ENCODE data around the gene DUSP19. TPM values are rescaled to one million over a fixed set of nuclear protein-coding genes. Genes with fewer than 3 reads are reported as not detected.
A peak's percentile ranks its signal among the peaks of the same experiment; 100 is the strongest.

DUSP19 gene
- total and polyA plus RNA-seq, 2 of the 13 experiments (the other 11 are each of a cell fraction or from before 2014, with no cell fraction given): 1.3 to 1.9 TPM

DNA sequence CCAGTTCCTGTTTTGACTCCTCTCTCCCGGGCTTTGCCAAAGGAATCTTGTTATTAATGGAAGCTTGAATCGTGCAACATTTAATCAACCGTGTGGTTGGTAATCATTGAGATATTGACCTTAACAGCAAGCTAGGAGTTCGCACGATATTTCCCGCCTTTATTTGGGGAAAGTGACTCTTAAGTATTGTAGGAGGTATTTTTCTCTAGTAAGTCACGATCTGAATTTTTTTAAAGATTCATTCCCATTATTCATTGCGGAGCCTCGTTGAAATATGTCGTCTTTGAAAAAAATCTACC lies 46.4 kb downstream of the DUSP19 start (continued):
- TF ChIP-seq, protein P1, sequence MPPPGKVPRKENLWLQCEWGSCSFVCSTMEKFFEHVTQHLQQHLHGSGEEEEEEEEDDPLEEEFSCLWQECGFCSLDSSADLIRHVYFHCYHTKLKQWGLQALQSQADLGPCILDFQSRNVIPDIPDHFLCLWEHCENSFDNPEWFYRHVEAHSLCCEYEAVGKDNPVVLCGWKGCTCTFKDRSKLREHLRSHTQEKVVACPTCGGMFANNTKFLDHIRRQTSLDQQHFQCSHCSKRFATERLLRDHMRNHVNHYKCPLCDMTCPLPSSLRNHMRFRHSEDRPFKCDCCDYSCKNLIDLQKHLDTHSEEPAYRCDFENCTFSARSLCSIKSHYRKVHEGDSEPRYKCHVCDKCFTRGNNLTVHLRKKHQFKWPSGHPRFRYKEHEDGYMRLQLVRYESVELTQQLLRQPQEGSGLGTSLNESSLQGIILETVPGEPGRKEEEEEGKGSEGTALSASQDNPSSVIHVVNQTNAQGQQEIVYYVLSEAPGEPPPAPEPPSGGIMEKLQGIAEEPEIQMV (CRISPR knock-in tag; IDR thresholded peaks at IDR 0.05; ENCODE audit: low read depth): no peak
- TF ChIP-seq HMG20A (CRISPR knock-in tag; IDR thresholded peaks at IDR 0.05; ENCODE audit: borderline replicate concordance) (0 out of 2 replicates have a peak, but pooled peaks have one; percentile 8), ZNF44 (CRISPR knock-in tag; IDR thresholded peaks at IDR 0.05) (no peak), ZNF713 (CRISPR knock-in tag; IDR thresholded peaks at IDR 0.05) (no peak), ZNF557 (CRISPR knock-in tag; IDR thresholded peaks at IDR 0.05) (0 out of 2 replicates have a peak, but pooled peaks have one; percentile 29), ZNF230 (CRISPR knock-in tag; IDR thresholded peaks at IDR 0.05) (no peak), HOXD1 (CRISPR knock-in tag; IDR thresholded peaks at IDR 0.05) (no peak), SP140L (CRISPR knock-in tag; IDR thresholded peaks at IDR 0.05; ENCODE audit: borderline replicate concordance) (no peak), HMGA1 (CRISPR knock-in tag; conservative IDR thresholded peaks at IDR 0.05) (no peak), ZNF816 (CRISPR knock-in tag; IDR thresholded peaks at IDR 0.05; ENCODE audit: borderline replicate concordance) (no peak), ZNF326 (CRISPR knock-in tag; IDR thresholded peaks at IDR 0.05; ENCODE audit: borderline replicate concordance) (no peak), MAFK (conservative IDR thresholded peaks at IDR 0.05 in 1 of 2, IDR thresholded peaks at IDR 0.05 in 1 of 2; ENCODE audit: low read length in 2 of 2) (no peak), HCFC1 (IDR thresholded peaks at IDR 0.05; ENCODE audit: low read depth, low read length) (no peak), NR3C1 (CRISPR knock-in tag; IDR thresholded peaks at IDR 0.05) (no peak), ZNF143 (CRISPR knock-in tag; IDR thresholded peaks at IDR 0.05) (no peak), ZSCAN21 (CRISPR knock-in tag; IDR thresholded peaks at IDR 0.05; ENCODE audit: borderline replicate concordance) (no peak), ZNF569 (CRISPR knock-in tag; IDR thresholded peaks at IDR 0.05; ENCODE audit: borderline replicate concordance) (no peak)
- TF ChIP-seq, protein P2, sequence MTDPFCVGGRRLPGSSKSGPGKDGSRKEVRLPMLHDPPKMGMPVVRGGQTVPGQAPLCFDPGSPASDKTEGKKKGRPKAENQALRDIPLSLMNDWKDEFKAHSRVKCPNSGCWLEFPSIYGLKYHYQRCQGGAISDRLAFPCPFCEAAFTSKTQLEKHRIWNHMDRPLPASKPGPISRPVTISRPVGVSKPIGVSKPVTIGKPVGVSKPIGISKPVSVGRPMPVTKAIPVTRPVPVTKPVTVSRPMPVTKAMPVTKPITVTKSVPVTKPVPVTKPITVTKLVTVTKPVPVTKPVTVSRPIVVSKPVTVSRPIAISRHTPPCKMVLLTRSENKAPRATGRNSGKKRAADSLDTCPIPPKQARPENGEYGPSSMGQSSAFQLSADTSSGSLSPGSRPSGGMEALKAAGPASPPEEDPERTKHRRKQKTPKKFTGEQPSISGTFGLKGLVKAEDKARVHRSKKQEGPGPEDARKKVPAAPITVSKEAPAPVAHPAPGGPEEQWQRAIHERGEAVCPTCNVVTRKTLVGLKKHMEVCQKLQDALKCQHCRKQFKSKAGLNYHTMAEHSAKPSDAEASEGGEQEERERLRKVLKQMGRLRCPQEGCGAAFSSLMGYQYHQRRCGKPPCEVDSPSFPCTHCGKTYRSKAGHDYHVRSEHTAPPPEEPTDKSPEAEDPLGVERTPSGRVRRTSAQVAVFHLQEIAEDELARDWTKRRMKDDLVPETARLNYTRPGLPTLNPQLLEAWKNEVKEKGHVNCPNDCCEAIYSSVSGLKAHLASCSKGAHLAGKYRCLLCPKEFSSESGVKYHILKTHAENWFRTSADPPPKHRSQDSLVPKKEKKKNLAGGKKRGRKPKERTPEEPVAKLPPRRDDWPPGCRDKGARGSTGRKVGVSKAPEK (CRISPR knock-in tag; IDR thresholded peaks at IDR 0.05; ENCODE audit: borderline replicate concordance): no peak
- TF ChIP-seq, protein P3, sequence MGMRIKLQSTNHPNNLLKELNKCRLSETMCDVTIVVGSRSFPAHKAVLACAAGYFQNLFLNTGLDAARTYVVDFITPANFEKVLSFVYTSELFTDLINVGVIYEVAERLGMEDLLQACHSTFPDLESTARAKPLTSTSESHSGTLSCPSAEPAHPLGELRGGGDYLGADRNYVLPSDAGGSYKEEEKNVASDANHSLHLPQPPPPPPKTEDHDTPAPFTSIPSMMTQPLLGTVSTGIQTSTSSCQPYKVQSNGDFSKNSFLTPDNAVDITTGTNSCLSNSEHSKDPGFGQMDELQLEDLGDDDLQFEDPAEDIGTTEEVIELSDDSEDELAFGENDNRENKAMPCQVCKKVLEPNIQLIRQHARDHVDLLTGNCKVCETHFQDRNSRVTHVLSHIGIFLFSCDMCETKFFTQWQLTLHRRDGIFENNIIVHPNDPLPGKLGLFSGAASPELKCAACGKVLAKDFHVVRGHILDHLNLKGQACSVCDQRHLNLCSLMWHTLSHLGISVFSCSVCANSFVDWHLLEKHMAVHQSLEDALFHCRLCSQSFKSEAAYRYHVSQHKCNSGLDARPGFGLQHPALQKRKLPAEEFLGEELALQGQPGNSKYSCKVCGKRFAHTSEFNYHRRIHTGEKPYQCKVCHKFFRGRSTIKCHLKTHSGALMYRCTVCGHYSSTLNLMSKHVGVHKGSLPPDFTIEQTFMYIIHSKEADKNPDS (CRISPR knock-in tag; IDR thresholded peaks at IDR 0.05): 0 out of 2 replicates have a peak, but pooled peaks have one; percentile 24
- TF ChIP-seq, protein P4, sequence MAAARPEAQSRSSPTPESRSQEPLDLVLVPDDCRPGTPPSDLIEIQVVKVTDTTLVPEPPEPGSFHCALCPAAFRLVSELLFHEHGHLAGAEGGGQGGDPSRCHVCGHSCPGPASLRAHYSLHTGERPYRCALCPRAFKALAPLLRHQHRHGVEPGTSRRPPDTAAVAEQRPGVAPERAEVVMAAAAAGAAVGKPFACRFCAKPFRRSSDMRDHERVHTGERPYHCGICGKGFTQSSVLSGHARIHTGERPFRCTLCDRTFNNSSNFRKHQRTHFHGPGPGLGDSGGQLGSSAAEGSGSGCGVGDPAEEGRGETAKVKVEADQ (CRISPR knock-in tag; IDR thresholded peaks at IDR 0.05; ENCODE audit: borderline replicate concordance): no peak
- TF ChIP-seq, protein P5, sequence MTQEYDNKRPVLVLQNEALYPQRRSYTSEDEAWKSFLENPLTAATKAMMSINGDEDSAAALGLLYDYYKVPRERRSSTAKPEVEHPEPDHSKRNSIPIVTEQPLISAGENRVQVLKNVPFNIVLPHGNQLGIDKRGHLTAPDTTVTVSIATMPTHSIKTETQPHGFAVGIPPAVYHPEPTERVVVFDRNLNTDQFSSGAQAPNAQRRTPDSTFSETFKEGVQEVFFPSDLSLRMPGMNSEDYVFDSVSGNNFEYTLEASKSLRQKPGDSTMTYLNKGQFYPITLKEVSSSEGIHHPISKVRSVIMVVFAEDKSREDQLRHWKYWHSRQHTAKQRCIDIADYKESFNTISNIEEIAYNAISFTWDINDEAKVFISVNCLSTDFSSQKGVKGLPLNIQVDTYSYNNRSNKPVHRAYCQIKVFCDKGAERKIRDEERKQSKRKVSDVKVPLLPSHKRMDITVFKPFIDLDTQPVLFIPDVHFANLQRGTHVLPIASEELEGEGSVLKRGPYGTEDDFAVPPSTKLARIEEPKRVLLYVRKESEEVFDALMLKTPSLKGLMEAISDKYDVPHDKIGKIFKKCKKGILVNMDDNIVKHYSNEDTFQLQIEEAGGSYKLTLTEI (CRISPR knock-in tag; conservative IDR thresholded peaks at IDR 0.05): no peak
